ENCODE results near the gene PTPRA.

DNA sequence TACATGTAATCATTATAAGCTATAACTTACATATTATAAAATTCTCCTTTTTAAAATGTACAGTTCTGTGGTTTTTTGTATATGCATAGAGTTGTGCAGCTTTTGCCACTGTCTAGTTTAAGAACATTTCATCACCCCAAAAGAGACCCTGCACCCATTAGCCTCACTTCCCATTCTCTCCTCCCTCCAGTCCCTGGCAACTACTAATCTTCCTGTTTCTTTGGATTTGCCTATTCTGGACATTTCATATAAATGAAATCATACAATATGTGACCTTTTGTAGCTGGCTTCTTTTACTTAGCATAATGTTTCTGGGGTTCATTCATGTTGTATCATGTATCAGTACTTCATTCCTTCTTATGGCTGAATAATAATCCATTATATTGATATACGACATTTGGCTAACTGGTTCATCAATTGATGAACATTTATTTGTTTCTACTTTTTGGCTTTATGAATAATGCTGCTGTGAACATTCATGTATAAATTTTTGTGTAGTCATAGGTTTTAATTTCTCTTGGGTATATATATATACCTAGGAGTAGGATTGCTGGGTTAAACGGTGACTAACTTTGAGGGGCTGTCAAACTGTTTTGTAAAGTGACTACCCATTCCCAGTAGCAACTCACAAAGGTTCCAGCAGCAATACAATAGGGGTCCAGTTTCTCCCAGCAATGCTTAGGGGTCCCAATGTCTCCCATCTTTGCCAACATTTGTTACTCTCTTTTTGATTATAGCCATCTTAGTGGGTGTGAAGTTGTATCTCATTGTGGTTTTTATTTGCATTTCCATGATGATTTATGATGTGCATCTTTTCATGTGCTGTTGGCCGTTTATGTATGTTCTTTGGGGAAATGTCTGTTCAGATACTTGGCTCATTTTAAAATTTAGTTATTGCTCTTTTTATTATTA lies 10.7 kb downstream of the PTPRA start:
- TF ChIP-seq, protein P1, sequence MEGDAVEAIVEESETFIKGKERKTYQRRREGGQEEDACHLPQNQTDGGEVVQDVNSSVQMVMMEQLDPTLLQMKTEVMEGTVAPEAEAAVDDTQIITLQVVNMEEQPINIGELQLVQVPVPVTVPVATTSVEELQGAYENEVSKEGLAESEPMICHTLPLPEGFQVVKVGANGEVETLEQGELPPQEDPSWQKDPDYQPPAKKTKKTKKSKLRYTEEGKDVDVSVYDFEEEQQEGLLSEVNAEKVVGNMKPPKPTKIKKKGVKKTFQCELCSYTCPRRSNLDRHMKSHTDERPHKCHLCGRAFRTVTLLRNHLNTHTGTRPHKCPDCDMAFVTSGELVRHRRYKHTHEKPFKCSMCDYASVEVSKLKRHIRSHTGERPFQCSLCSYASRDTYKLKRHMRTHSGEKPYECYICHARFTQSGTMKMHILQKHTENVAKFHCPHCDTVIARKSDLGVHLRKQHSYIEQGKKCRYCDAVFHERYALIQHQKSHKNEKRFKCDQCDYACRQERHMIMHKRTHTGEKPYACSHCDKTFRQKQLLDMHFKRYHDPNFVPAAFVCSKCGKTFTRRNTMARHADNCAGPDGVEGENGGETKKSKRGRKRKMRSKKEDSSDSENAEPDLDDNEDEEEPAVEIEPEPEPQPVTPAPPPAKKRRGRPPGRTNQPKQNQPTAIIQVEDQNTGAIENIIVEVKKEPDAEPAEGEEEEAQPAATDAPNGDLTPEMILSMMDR (IDR thresholded peaks at IDR 0.05; ENCODE audit: insufficient read depth, low read length), result no peak
- no peak for TF ChIP-seq POLR2AphosphoS5 (IDR thresholded peaks at IDR 0.05; ENCODE audit: low read depth)
- TF ChIP-seq, protein P2, sequence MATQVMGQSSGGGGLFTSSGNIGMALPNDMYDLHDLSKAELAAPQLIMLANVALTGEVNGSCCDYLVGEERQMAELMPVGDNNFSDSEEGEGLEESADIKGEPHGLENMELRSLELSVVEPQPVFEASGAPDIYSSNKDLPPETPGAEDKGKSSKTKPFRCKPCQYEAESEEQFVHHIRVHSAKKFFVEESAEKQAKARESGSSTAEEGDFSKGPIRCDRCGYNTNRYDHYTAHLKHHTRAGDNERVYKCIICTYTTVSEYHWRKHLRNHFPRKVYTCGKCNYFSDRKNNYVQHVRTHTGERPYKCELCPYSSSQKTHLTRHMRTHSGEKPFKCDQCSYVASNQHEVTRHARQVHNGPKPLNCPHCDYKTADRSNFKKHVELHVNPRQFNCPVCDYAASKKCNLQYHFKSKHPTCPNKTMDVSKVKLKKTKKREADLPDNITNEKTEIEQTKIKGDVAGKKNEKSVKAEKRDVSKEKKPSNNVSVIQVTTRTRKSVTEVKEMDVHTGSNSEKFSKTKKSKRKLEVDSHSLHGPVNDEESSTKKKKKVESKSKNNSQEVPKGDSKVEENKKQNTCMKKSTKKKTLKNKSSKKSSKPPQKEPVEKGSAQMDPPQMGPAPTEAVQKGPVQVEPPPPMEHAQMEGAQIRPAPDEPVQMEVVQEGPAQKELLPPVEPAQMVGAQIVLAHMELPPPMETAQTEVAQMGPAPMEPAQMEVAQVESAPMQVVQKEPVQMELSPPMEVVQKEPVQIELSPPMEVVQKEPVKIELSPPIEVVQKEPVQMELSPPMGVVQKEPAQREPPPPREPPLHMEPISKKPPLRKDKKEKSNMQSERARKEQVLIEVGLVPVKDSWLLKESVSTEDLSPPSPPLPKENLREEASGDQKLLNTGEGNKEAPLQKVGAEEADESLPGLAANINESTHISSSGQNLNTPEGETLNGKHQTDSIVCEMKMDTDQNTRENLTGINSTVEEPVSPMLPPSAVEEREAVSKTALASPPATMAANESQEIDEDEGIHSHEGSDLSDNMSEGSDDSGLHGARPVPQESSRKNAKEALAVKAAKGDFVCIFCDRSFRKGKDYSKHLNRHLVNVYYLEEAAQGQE (IDR thresholded peaks at IDR 0.05; ENCODE audit: insufficient replicate concordance, low read depth), result no peak
- TF ChIP-seq GABPA (IDR thresholded peaks at IDR 0.05; ENCODE audit: low read depth), result no peak
- TF ChIP-seq SPI1 (IDR thresholded peaks at IDR 0.05; ENCODE audit: borderline replicate concordance, low read depth), result no peak
